Prostate gland (tissue), 2 donors: ENCODE measurements around the gene CDH9.

Source experiments
- CTCF ChIP-seq, 4 experiments: fragments of 200-600 bp in 2 of 4; fragments of 450-650 bp in 2 of 4; sonication (generic) in 2 of 4; IDR thresholded peaks; 1 replicate in 3 of 4; 2 replicates in 1 of 4; pipeline ENCODE4 v1.5.1; 2016 to 2019; ENCODE audit warnings: antibody characterized with exemption in 4 of 4, mild to moderate bottlenecking in 2 of 4, moderate library complexity in 2 of 4
- POLR2A ChIP-seq: fragments of 450-650 bp; IDR thresholded peaks from one replicate; pipeline ENCODE4 v1.6.1; 2016; ENCODE audit warnings: antibody characterized with exemption, mild to moderate bottlenecking
- POLR2AphosphoS5 ChIP-seq: sonication (generic); formaldehyde crosslinking; IDR thresholded peaks from one replicate; pipeline ENCODE4 v1.6.1; 2017; ENCODE audit warnings: antibody characterized with exemption

DNA sequence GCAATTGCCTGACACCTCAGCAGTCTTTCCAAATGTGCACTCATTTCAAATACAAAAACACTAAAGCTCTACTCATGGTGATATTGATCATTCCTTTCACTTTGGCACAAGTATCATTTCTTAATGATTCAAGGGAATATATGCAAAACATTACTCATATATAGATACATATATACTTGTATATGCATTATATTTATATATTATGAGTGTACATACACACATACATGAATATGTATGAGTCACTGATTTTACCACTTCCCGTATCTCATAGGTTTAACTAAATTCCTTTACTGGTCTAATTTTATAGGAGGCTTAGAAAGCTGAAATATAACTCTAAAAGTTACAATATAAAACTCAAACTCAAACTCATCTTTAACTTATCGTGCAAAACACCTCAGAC, 156.5 kb downstream of the CDH9 start:
- TF ChIP-seq CTCF (IDR thresholded peaks at IDR 0.05) (no peak), POLR2A (no peak), POLR2AphosphoS5 (no peak)
